ENCODE results near the gene FLG2.
"Not testable (repeated sequence)": the region's sequence is repeated elsewhere in the genome, so short reads cannot be mapped to it uniquely, and the experiment has no call there.

DNA sequence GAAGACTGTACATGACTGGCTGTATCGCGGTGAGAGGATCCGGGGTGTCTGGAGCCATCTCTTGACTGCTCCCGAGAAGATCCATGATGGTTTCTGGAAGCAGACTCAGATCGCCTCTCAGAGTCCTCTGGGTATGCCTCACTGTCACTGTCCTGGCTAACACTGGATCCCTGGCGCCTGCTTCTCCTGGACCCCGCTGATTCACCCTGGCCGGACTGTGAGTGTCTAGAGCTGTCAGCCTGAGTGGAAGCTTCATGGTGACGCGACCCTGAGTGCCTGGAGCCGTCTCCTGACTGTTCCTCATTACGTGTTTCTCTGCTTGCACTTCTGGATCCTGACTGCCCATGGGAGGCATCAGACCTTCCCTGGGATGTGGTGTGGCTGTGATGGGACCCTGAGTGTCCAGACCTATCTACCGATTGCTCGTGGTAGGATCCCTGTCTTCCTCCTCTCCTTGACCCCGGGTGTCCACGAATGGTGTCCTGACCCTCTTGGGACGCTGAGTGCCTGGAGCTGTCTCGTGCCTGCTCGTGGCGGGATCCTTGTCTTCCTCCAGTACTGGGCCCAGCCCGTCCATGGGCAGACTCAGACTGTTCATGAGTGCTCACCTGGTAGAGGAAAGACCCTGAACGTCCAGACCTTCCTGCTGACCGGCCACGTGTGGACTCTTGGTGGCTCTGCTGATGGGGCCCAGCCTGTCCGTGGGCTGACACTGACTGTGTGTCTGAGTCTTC lies 56.5 kb downstream of the FLG2 start:
- not testable (repeated sequence) for TF ChIP-seq EZH2 (IDR thresholded peaks at IDR 0.05; ENCODE audit: borderline replicate concordance, insufficient read depth, low read length, poor library complexity, severe bottlenecking); SMC3 (conservative IDR thresholded peaks at IDR 0.05; ENCODE audit: poor library complexity); POLR2AphosphoS5 (IDR thresholded peaks at IDR 0.05)
- TF ChIP-seq, protein P1, sequence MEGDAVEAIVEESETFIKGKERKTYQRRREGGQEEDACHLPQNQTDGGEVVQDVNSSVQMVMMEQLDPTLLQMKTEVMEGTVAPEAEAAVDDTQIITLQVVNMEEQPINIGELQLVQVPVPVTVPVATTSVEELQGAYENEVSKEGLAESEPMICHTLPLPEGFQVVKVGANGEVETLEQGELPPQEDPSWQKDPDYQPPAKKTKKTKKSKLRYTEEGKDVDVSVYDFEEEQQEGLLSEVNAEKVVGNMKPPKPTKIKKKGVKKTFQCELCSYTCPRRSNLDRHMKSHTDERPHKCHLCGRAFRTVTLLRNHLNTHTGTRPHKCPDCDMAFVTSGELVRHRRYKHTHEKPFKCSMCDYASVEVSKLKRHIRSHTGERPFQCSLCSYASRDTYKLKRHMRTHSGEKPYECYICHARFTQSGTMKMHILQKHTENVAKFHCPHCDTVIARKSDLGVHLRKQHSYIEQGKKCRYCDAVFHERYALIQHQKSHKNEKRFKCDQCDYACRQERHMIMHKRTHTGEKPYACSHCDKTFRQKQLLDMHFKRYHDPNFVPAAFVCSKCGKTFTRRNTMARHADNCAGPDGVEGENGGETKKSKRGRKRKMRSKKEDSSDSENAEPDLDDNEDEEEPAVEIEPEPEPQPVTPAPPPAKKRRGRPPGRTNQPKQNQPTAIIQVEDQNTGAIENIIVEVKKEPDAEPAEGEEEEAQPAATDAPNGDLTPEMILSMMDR (IDR thresholded peaks at IDR 0.05; ENCODE audit: poor library complexity, severe bottlenecking), result not testable (repeated sequence)

Data from neural cell (in vitro differentiated cells).